Dermis microvascular lymphatic vessel endothelial cell (primary cell): Measurements from ENCODE around the gene DNAL4. TPM values are rescaled to one million over a fixed set of nuclear protein-coding genes. Genes with fewer than 3 reads are reported as not detected.

Experiments used
- total RNA-seq: library from RNA; depleted of rRNA; stranded (reverse); fragments of >200 nt; gene quantifications from 2 replicates; pipeline ENCODE4 v1.2.1, GENCODE V29; 2014

Gene DNAL4
- total RNA-seq, 1 donor from 2014 or later, result 11.8 TPM

Other genes with a start within 250 kb of the DNAL4 start
- gene DMC1, start 224.0 kb downstream of the DNAL4 start, total RNA-seq, result 0.63 and 0.90 TPM in 2 replicates
- gene FAM227A, start 137.8 kb downstream of the DNAL4 start, total RNA-seq, result 0.26 and 0.38 TPM in 2 replicates
- 17.3 and 18.0 TPM in 2 replicates for gene CBY1, start 137.5 kb downstream of the DNAL4 start, total RNA-seq
- gene TOMM22, start 112.2 kb downstream of the DNAL4 start, total RNA-seq, result 54.5 and 71.8 TPM in 2 replicates
- 69.6 and 77.2 TPM in 2 replicates for gene JOSD1, start 93.2 kb downstream of the DNAL4 start, total RNA-seq
- gene GTPBP1, start 88.2 kb downstream of the DNAL4 start, total RNA-seq, result 14.4 and 18.8 TPM in 2 replicates
- 108 and 123 TPM in 2 replicates for gene SUN2, start 38.1 kb downstream of the DNAL4 start, total RNA-seq
- 0.13 TPM in 2 replicates for gene NPTXR, start 49.9 kb upstream of the DNAL4 start, total RNA-seq
- 13.4 and 15.7 TPM in 2 replicates for gene CBX6, start 78.1 kb upstream of the DNAL4 start, total RNA-seq
- not detected in 2 replicates for gene APOBEC3A, start 163.5 kb upstream of the DNAL4 start, total RNA-seq
- 0.76 and 1.3 TPM in 2 replicates for gene APOBEC3B, start 188.2 kb upstream of the DNAL4 start, total RNA-seq
- gene APOBEC3C, start 220.1 kb upstream of the DNAL4 start, total RNA-seq, result 0.64 and 0.76 TPM in 2 replicates
- 0.39 and 0.51 TPM in 2 replicates for gene APOBEC3D, start 227.0 kb upstream of the DNAL4 start, total RNA-seq
- gene APOBEC3F, start 246.7 kb upstream of the DNAL4 start, total RNA-seq, result 3.4 and 4.4 TPM in 2 replicates